Tibial artery (tissue), 4 donors: Measurements from ENCODE around the gene ALX4.

Experiments
- DNase-seq, 2 donors: peaks; one replicate each; pipeline ENCODE4 v3.0.0-alpha.2; 2019
- H3K27ac ChIP-seq, 2 donors: fragments of 200-600 bp; sonication (generic) in 1 of 2; 1 replicate in 1 of 2; 2 replicates in 1 of 2; pipeline ENCODE4 v1.5.1; 2018 to 2019; ENCODE audit warnings: mild to moderate bottlenecking in 1 of 2
- H3K27me3 ChIP-seq, 2 donors: fragments of 200-600 bp; sonication (generic) in 1 of 2; one replicate each; pipeline versions ENCODE4 v1.5.1 to v1.6.0; 2016 to 2019
- H3K36me3 ChIP-seq, 3 donors: fragments of 200-600 bp; sonication (generic) in 2 of 3; one replicate each; pipeline ENCODE4 v1.5.1; 2016 to 2019; ENCODE audit warnings: mild to moderate bottlenecking in 2 of 3
- H3K4me1 ChIP-seq, 4 donors: fragments of 200-600 bp; sonication (generic) in 2 of 4; 1 replicate in 3 of 4; 2 replicates in 1 of 4; pipeline ENCODE4 v1.5.1; 2016 to 2019
- H3K4me3 ChIP-seq, 2 donors: fragments of 200-600 bp; sonication (generic) in 1 of 2; 1 replicate in 1 of 2; 2 replicates in 1 of 2; pipeline ENCODE4 v1.5.1; 2018 to 2019; ENCODE audit warnings: mild to moderate bottlenecking in 2 of 2
- H3K9me3 ChIP-seq, 3 donors: fragments of 200-600 bp; sonication (generic) in 1 of 3; one replicate each; pipeline ENCODE4 v1.5.1; 2016 to 2019
- intact Hi-C: fragments of 100-400 bp; cut with DNase I; formaldehyde crosslinking; loops from one replicate; pipeline ENCODE4 v1.15.0; 2023; ENCODE audit warnings: low total_unique reads
- TF ChIP-seq, protein P1 (sequence below), 2 experiments: fragments of 200-600 bp in 1 of 2; fragments of 450-650 bp in 1 of 2; IDR thresholded peaks; one replicate each; pipeline ENCODE4 v1.5.1; 2017 to 2019; ENCODE audit warnings: antibody characterized with exemption in 2 of 2, mild to moderate bottlenecking in 1 of 2, moderate library complexity in 1 of 2

ALX4 gene

DNA sequence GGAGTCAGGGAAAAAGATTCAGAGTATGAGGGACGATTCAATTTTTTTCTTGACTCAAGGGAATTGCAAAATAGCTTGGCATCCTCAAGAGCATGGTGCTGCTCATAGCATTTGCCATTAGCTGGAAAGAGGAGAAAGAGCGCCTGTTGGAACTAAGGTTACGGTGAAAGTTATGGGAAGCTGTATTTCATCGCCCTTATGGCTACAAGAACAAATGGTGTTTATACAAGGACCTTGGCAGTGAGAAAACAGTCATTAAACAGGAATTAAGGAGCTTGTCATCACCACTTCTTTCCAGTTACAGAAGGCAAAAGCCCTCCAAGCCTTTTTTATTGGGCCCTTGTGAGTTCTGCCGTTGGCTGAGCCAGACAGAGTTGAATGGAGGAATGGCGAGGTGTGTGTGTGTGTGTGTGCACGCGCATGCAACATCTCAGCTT lies 74.2 kb downstream of the ALX4 start:
- Histone ChIP-seq H3K27me3 (no peaks in the 10 kb centered on the region), H3K36me3 (peaks cover 12 to 28% (median 15%) of the 10 kb centered on the region in 3 donors), H3K4me3 (no peak overlapping the region), H3K4me1 (no peaks in the 10 kb centered on the region), H3K9me3 (no peaks in the 10 kb centered on the region), H3K27ac (no peak overlapping the region)
- intact Hi-C loops, result no loop called here
- no peak for DNase-seq
- TF ChIP-seq, protein P1, sequence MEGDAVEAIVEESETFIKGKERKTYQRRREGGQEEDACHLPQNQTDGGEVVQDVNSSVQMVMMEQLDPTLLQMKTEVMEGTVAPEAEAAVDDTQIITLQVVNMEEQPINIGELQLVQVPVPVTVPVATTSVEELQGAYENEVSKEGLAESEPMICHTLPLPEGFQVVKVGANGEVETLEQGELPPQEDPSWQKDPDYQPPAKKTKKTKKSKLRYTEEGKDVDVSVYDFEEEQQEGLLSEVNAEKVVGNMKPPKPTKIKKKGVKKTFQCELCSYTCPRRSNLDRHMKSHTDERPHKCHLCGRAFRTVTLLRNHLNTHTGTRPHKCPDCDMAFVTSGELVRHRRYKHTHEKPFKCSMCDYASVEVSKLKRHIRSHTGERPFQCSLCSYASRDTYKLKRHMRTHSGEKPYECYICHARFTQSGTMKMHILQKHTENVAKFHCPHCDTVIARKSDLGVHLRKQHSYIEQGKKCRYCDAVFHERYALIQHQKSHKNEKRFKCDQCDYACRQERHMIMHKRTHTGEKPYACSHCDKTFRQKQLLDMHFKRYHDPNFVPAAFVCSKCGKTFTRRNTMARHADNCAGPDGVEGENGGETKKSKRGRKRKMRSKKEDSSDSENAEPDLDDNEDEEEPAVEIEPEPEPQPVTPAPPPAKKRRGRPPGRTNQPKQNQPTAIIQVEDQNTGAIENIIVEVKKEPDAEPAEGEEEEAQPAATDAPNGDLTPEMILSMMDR (IDR thresholded peaks at IDR 0.05), result no peak

- Histone ChIP-seq H3K9me3 (no peaks in the 10 kb centered on the region), H3K27me3 (no peaks in the 10 kb centered on the region), H3K27ac (no peak overlapping the region), H3K4me1 (no peaks in the 10 kb centered on the region), H3K4me3 (no peak overlapping the region), H3K36me3 (no peaks in the 10 kb centered on the region)
- TF ChIP-seq, protein P1 (IDR thresholded peaks at IDR 0.05), result no peak
- DNase-seq, result no peak
- intact Hi-C loops, result no loop called here
Observed at GRCh38 chr11:44229624-44230023, 80.3 kb downstream of the ALX4 start.

GRCh38 chr11:44229098-44229497 lies 80.8 kb downstream of the ALX4 start:
- H3K27ac ChIP-seq, result no peak overlapping the region
- no peaks in the 10 kb centered on the region for H3K27me3 ChIP-seq
- DNase-seq, result no peak
- no peaks in the 10 kb centered on the region for H3K36me3 ChIP-seq
- intact Hi-C loops, result no loop called here
- H3K9me3 ChIP-seq, result no peaks in the 10 kb centered on the region
- TF ChIP-seq, protein P1 (IDR thresholded peaks at IDR 0.05), result no peak
- no peaks in the 10 kb centered on the region for H3K4me1 ChIP-seq
- H3K4me3 ChIP-seq, result no peak overlapping the region

DNA sequence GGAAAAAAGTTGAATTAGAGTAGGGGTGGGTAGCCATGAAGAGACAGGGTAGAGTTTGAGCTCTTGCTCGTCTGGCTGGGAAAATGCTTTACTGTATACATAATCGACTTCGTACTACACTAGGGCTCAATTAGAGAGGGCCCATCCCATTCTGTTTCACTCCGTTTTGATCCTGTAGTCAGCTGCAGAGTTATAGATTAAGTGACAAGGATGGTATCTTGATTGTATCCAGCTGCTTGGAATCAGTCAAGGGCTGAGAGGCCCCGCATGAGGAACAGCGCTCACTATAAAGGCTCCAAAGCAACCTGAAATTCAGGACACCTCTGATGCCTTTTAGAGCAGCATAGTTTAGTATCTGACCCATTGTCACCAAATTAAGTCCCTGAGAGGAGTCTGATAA lies 81.6 kb downstream of the ALX4 start:
- Histone ChIP-seq H3K27me3 (no peaks in the 10 kb centered on the region), H3K4me1 (no peaks in the 10 kb centered on the region), H3K4me3 (no peak overlapping the region), H3K9me3 (no peaks in the 10 kb centered on the region), H3K27ac (no peak overlapping the region), H3K36me3 (no peaks in the 10 kb centered on the region)
- intact Hi-C loops, result no loop called here
- TF ChIP-seq, protein P1 (IDR thresholded peaks at IDR 0.05), result no peak
- no peak for DNase-seq

- Histone ChIP-seq H3K9me3 (no peaks in the 10 kb centered on the region), H3K36me3 (no peaks in the 10 kb centered on the region), H3K27me3 (no peaks in the 10 kb centered on the region), H3K4me1 (no peaks in the 10 kb centered on the region), H3K4me3 (no peak overlapping the region), H3K27ac (no peak overlapping the region)
- TF ChIP-seq, protein P1 (IDR thresholded peaks at IDR 0.05), result no peak
- intact Hi-C loops, result no loop called here
- DNase-seq, result no peak
Observed at GRCh38 chr11:44226945-44227344, 83.0 kb downstream of the ALX4 start.

DNA sequence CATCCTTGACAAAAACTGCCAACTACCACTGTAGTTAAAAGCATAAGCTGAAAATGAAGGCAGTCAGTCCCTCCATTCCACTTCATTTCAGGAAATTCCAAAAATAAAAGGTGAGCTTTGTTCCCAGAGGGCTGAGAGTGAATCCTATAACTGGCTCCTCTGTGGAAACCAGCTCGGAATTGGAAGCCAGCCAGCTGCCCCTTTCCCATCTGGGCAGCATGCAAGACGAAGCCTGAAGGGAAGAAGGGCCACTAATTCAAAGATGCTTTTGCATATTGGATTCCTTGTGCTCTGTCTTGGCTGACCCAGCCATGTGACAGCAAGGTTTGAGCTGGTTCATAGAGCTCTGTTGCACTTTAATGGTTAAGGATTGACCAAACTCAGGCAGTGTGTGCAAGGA lies 83.4 kb downstream of the ALX4 start:
- intact Hi-C loops, result no loop called here
- no peak for DNase-seq
- H3K27ac ChIP-seq, result no peak overlapping the region

More for the DNA sequence above, 83.4 kb downstream of the ALX4 start:
- Histone ChIP-seq H3K36me3 (no peaks in the 10 kb centered on the region), H3K4me1 (no peaks in the 10 kb centered on the region), H3K27me3 (no peaks in the 10 kb centered on the region), H3K4me3 (no peak overlapping the region), H3K9me3 (no peaks in the 10 kb centered on the region)
- TF ChIP-seq, protein P1 (IDR thresholded peaks at IDR 0.05), result no peak
